Thyroid gland (tissue), 4 donors: ENCODE measurements around the gene ADPRHL1.

Source experiments
- CTCF ChIP-seq, 6 experiments: fragments of 200-600 bp in 3 of 6; fragments of 450-650 bp in 3 of 6; sonication (generic) in 3 of 6; IDR thresholded peaks; one replicate each; pipeline ENCODE4 v1.5.1; 2016 to 2019; ENCODE audit warnings: antibody characterized with exemption in 6 of 6, mild to moderate bottlenecking in 2 of 6, inconsistent platforms in 1 of 6, moderate library complexity in 1 of 6
- POLR2A ChIP-seq, 2 donors: fragments of 450-650 bp; IDR thresholded peaks; one replicate each; pipeline ENCODE4 v1.6.1; 2017; ENCODE audit warnings: antibody characterized with exemption in 2 of 2, mild to moderate bottlenecking in 2 of 2, moderate library complexity in 1 of 2

GRCh38 chr13:113466383-113466782, 13.1 kb upstream of the ADPRHL1 start:
- TF ChIP-seq CTCF (IDR thresholded peaks at IDR 0.05) (no peak), POLR2A (IDR thresholded peaks at IDR 0.05) (no peak)
